WTC11 (cell line): ENCODE results near the gene SPATA2L. TPM values are rescaled to one million over a fixed set of nuclear protein-coding genes. Genes with fewer than 3 reads are reported as not detected.

ENCODE experiments used
- ATAC-seq: fragments of 200-7000 bp; cut with Tn5 transposase; 2 replicates; pipeline ENCODE4 v1.10.0; 2021; ENCODE audit warnings: mild to moderate bottlenecking, moderate library complexity
- CTCF ChIA-PET: fragments of 300-600 bp; sonication (Branson Sonifier 250); formaldehyde crosslinking; loops from one replicate; lab custom pipeline; 2021; ENCODE audit warnings: antibody characterized with exemption; lab: Charles Lee
- POLR2A ChIA-PET: fragments of 350-600 bp; sonication (Branson Sonifier 250); formaldehyde crosslinking; loops from one replicate; lab custom pipeline; 2021; ENCODE audit warnings: antibody characterized with exemption; lab: Charles Lee
- DNase-seq: peaks from one replicate; pipeline ENCODE4 v3.0.0; 2021; ENCODE audit warnings: low spot score
- H3K27ac Mint-ChIP-seq: 2 replicates; pipeline ENCODE4 v1.8.0; 2021; ENCODE audit warnings: mixed read lengths
- H3K27me3 Mint-ChIP-seq: 2 replicates; pipeline ENCODE4 v1.8.0; 2021; ENCODE audit warnings: low read depth, mild to moderate bottlenecking, moderate library complexity, mixed read lengths
- H3K36me3 Mint-ChIP-seq: 2 replicates; pipeline ENCODE4 v1.8.0; 2021; ENCODE audit warnings: mixed read lengths
- H3K4me1 Mint-ChIP-seq: 2 replicates; pipeline ENCODE4 v1.8.0; 2022; ENCODE audit warnings: mixed read lengths
- H3K4me3 Mint-ChIP-seq: 2 replicates; pipeline ENCODE4 v1.8.0; 2021; ENCODE audit warnings: mild to moderate bottlenecking, moderate library complexity, mixed read lengths
- H3K9me3 Mint-ChIP-seq: 2 replicates; pipeline ENCODE4 v1.8.0; 2021; ENCODE audit warnings: mixed read lengths
- CREB1 ChIP-seq: sonication (generic); formaldehyde crosslinking; IDR thresholded peaks from 2 replicates; pipeline ENCODE4 v1.8.0; 2023; ENCODE audit warnings: mild to moderate bottlenecking, missing genetic modification reagents
- CREM ChIP-seq: sonication (generic); formaldehyde crosslinking; IDR thresholded peaks from 2 replicates; pipeline ENCODE4 v1.8.1; 2022; ENCODE audit warnings: mild to moderate bottlenecking, missing genetic modification reagents, moderate library complexity
- EMX1 ChIP-seq: fragments of 250-450 bp; sonication (Bioruptor Pico); IDR thresholded peaks from 2 replicates; pipeline ENCODE4 v1.8.0; 2021; ENCODE audit warnings: mild to moderate bottlenecking
- ETV6 ChIP-seq: sonication (generic); formaldehyde crosslinking; IDR thresholded peaks from 2 replicates; pipeline ENCODE4 v1.8.1; 2022; ENCODE audit warnings: mild to moderate bottlenecking, missing genetic modification reagents
- FOXJ3 ChIP-seq: sonication (generic); formaldehyde crosslinking; IDR thresholded peaks from 2 replicates; pipeline ENCODE4 v1.9.0; 2021; ENCODE audit warnings: missing genetic modification reagents, mild to moderate bottlenecking, borderline replicate concordance
- FOXK1 ChIP-seq: sonication (generic); formaldehyde crosslinking; IDR thresholded peaks from 2 replicates; pipeline ENCODE4 v1.8.0; 2022; ENCODE audit warnings: mild to moderate bottlenecking, moderate library complexity, missing genetic modification reagents
- FOXP1 ChIP-seq: sonication (generic); formaldehyde crosslinking; IDR thresholded peaks from 2 replicates; pipeline ENCODE4 v1.8.0; 2022; ENCODE audit warnings: missing genetic modification reagents, mild to moderate bottlenecking, moderate library complexity, borderline replicate concordance
- GRHL2 ChIP-seq: fragments of 250-450 bp; sonication (Bioruptor Pico); IDR thresholded peaks from 2 replicates; pipeline ENCODE4 v1.8.0; 2022; ENCODE audit warnings: mild to moderate bottlenecking, moderate library complexity; ENCODE audit not compliant: insufficient replicate concordance, severe bottlenecking
- GTF2I ChIP-seq: fragments of 250-450 bp; sonication (Bioruptor Pico); conservative IDR thresholded peaks from 2 replicates; pipeline ENCODE4 v1.4.0; 2021; ENCODE audit warnings: mild to moderate bottlenecking
- HMGA2 ChIP-seq: fragments of 250-450 bp; sonication (Bioruptor Pico); IDR thresholded peaks from 2 replicates; pipeline ENCODE4 v1.4.0; 2021; ENCODE audit warnings: mild to moderate bottlenecking, moderate library complexity
- IRF2 ChIP-seq: sonication (generic); formaldehyde crosslinking; IDR thresholded peaks from 2 replicates; pipeline ENCODE4 v1.8.0; 2022; ENCODE audit warnings: low read depth, missing genetic modification reagents, borderline replicate concordance
- JAZF1 ChIP-seq: fragments of 250-450 bp; sonication (Bioruptor Pico); IDR thresholded peaks from 2 replicates; pipeline ENCODE4 v1.9.0; 2021; ENCODE audit warnings: moderate library complexity, mild to moderate bottlenecking, inconsistent platforms
- NFYB ChIP-seq: sonication (generic); formaldehyde crosslinking; conservative IDR thresholded peaks from 2 replicates; pipeline ENCODE4 v1.8.0; 2022; ENCODE audit warnings: low read depth, missing genetic modification reagents
- RORB ChIP-seq: fragments of 250-450 bp; sonication (Bioruptor Pico); IDR thresholded peaks from 2 replicates; pipeline ENCODE4 v1.9.0; 2021; ENCODE audit warnings: mild to moderate bottlenecking
- SMAD4 ChIP-seq: sonication (generic); formaldehyde crosslinking; IDR thresholded peaks from 2 replicates; pipeline ENCODE4 v1.8.0; 2022; ENCODE audit warnings: mild to moderate bottlenecking, missing genetic modification reagents
- SOX15 ChIP-seq: fragments of 250-450 bp; sonication (Bioruptor Pico); IDR thresholded peaks from 2 replicates; pipeline ENCODE4 v1.9.0; 2021; ENCODE audit warnings: mild to moderate bottlenecking
- SP1 ChIP-seq: sonication (generic); formaldehyde crosslinking; conservative IDR thresholded peaks from 2 replicates; pipeline ENCODE4 v1.8.1; 2022; ENCODE audit warnings: missing genetic modification reagents
- TEAD4 ChIP-seq: sonication (generic); formaldehyde crosslinking; IDR thresholded peaks from 2 replicates; pipeline ENCODE4 v1.8.0; 2022; ENCODE audit warnings: mild to moderate bottlenecking, missing genetic modification reagents
- ZBTB21 ChIP-seq: sonication (generic); formaldehyde crosslinking; IDR thresholded peaks from 2 replicates; pipeline ENCODE4 v1.8.1; 2023; ENCODE audit warnings: mild to moderate bottlenecking, missing genetic modification reagents, borderline replicate concordance
- ZNF232 ChIP-seq: sonication (generic); formaldehyde crosslinking; IDR thresholded peaks from 2 replicates; pipeline ENCODE4 v1.8.0; 2022; ENCODE audit warnings: mild to moderate bottlenecking, missing genetic modification reagents
- ZNF263 ChIP-seq: sonication (generic); formaldehyde crosslinking; IDR thresholded peaks from 2 replicates; pipeline ENCODE4 v1.8.1; 2022; ENCODE audit warnings: low read depth, mild to moderate bottlenecking, moderate library complexity, missing genetic modification reagents
- ZNF396 ChIP-seq: fragments of 250-450 bp; sonication (Bioruptor Pico); IDR thresholded peaks from 2 replicates; pipeline ENCODE4 v1.8.0; 2021; ENCODE audit warnings: mild to moderate bottlenecking, moderate library complexity, borderline replicate concordance
- total RNA-seq: library from RNA; stranded (reverse); gene quantifications from 3 replicates; pipeline ENCODE4 v1.2.3, GENCODE V29; 2021
- TF ChIP-seq, protein P1 (sequence below): sonication (generic); formaldehyde crosslinking; IDR thresholded peaks from 2 replicates; pipeline ENCODE4 v1.8.1; 2023; ENCODE audit warnings: mild to moderate bottlenecking, missing genetic modification reagents, moderate library complexity
- TF ChIP-seq, protein P2 (sequence below): sonication (generic); formaldehyde crosslinking; IDR thresholded peaks from 2 replicates; pipeline ENCODE4 v1.8.0; 2023; ENCODE audit warnings: mild to moderate bottlenecking, missing genetic modification reagents
- TF ChIP-seq, protein P3 (sequence below): sonication (generic); formaldehyde crosslinking; IDR thresholded peaks from 2 replicates; pipeline ENCODE4 v1.8.1; 2023; ENCODE audit warnings: mild to moderate bottlenecking, missing genetic modification reagents
- TF ChIP-seq, protein P4 (sequence below): sonication (generic); formaldehyde crosslinking; IDR thresholded peaks from 2 replicates; pipeline ENCODE4 v1.8.1; 2023; ENCODE audit warnings: mild to moderate bottlenecking, missing genetic modification reagents, borderline replicate concordance
- TF ChIP-seq, protein P5 (sequence below): sonication (generic); formaldehyde crosslinking; IDR thresholded peaks from 2 replicates; pipeline ENCODE4 v1.8.1; 2023; ENCODE audit warnings: mild to moderate bottlenecking, missing genetic modification reagents

The SPATA2L gene
- total RNA-seq, 1 experiment from 2014 or later = 15.7 TPM

DNA sequence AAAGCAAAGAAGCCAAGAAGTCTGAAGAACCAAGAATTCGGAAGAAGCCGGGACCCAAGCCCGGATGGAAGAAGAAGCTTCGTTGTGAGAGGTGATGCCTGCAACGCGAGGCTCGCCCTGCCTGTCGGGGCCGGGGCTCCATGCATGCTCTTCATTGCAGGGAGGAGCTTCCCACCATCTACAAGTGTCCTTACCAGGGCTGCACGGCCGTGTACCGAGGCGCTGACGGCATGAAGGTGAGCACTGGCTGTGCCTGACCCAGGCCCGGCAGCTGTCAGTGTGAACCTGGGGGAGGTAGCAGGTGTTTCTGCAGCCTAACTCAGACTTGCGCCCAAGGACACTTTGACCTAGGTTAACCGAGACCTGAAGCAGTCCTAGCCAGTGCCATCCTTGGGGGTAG is 31.8 kb upstream of the SPATA2L start (continued):
- TF ChIP-seq ZNF232 (CRISPR knock-in tag) (no peak), TEAD4 (CRISPR knock-in tag) (no peak), ETV6 (CRISPR knock-in tag) (no peak), EMX1 (CRISPR knock-in tag) (no peak), FOXJ3 (CRISPR knock-in tag) (no peak), SOX15 (no peak), GTF2I (CRISPR knock-in tag) (no peak), SP1 (CRISPR knock-in tag) (no peak), NFYB (CRISPR knock-in tag) (no peak), CREB1 (CRISPR knock-in tag) (no peak)
- TF ChIP-seq, protein P1, sequence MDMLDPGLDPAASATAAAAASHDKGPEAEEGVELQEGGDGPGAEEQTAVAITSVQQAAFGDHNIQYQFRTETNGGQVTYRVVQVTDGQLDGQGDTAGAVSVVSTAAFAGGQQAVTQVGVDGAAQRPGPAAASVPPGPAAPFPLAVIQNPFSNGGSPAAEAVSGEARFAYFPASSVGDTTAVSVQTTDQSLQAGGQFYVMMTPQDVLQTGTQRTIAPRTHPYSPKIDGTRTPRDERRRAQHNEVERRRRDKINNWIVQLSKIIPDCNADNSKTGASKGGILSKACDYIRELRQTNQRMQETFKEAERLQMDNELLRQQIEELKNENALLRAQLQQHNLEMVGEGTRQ = no peak
- TF ChIP-seq, protein P2, sequence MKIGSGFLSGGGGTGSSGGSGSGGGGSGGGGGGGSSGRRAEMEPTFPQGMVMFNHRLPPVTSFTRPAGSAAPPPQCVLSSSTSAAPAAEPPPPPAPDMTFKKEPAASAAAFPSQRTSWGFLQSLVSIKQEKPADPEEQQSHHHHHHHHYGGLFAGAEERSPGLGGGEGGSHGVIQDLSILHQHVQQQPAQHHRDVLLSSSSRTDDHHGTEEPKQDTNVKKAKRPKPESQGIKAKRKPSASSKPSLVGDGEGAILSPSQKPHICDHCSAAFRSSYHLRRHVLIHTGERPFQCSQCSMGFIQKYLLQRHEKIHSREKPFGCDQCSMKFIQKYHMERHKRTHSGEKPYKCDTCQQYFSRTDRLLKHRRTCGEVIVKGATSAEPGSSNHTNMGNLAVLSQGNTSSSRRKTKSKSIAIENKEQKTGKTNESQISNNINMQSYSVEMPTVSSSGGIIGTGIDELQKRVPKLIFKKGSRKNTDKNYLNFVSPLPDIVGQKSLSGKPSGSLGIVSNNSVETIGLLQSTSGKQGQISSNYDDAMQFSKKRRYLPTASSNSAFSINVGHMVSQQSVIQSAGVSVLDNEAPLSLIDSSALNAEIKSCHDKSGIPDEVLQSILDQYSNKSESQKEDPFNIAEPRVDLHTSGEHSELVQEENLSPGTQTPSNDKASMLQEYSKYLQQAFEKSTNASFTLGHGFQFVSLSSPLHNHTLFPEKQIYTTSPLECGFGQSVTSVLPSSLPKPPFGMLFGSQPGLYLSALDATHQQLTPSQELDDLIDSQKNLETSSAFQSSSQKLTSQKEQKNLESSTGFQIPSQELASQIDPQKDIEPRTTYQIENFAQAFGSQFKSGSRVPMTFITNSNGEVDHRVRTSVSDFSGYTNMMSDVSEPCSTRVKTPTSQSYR (CRISPR knock-in tag) = no peak
- TF ChIP-seq, protein P3, sequence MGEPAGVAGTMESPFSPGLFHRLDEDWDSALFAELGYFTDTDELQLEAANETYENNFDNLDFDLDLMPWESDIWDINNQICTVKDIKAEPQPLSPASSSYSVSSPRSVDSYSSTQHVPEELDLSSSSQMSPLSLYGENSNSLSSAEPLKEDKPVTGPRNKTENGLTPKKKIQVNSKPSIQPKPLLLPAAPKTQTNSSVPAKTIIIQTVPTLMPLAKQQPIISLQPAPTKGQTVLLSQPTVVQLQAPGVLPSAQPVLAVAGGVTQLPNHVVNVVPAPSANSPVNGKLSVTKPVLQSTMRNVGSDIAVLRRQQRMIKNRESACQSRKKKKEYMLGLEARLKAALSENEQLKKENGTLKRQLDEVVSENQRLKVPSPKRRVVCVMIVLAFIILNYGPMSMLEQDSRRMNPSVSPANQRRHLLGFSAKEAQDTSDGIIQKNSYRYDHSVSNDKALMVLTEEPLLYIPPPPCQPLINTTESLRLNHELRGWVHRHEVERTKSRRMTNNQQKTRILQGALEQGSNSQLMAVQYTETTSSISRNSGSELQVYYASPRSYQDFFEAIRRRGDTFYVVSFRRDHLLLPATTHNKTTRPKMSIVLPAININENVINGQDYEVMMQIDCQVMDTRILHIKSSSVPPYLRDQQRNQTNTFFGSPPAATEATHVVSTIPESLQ (CRISPR knock-in tag) = no peak
- TF ChIP-seq, protein P4, sequence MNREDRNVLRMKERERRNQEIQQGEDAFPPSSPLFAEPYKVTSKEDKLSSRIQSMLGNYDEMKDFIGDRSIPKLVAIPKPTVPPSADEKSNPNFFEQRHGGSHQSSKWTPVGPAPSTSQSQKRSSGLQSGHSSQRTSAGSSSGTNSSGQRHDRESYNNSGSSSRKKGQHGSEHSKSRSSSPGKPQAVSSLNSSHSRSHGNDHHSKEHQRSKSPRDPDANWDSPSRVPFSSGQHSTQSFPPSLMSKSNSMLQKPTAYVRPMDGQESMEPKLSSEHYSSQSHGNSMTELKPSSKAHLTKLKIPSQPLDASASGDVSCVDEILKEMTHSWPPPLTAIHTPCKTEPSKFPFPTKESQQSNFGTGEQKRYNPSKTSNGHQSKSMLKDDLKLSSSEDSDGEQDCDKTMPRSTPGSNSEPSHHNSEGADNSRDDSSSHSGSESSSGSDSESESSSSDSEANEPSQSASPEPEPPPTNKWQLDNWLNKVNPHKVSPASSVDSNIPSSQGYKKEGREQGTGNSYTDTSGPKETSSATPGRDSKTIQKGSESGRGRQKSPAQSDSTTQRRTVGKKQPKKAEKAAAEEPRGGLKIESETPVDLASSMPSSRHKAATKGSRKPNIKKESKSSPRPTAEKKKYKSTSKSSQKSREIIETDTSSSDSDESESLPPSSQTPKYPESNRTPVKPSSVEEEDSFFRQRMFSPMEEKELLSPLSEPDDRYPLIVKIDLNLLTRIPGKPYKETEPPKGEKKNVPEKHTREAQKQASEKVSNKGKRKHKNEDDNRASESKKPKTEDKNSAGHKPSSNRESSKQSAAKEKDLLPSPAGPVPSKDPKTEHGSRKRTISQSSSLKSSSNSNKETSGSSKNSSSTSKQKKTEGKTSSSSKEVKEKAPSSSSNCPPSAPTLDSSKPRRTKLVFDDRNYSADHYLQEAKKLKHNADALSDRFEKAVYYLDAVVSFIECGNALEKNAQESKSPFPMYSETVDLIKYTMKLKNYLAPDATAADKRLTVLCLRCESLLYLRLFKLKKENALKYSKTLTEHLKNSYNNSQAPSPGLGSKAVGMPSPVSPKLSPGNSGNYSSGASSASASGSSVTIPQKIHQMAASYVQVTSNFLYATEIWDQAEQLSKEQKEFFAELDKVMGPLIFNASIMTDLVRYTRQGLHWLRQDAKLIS = no peak

DNA sequence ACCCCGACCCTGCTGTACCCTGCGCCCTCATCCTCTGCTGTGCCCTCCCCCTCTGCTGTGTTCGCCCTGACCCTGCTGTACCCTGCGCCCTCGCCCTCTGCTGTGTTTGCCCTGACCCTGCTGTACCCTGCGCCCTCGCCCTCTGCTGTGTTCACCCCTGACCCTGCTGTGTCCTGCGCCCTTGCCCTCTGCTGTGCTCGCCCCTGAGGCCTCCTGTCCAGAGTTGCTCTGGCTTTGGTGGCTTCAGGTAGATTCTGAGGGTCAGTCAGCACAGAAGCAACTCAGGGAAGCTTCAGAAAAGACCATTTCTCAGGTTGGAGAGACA is 31.4 kb upstream of the SPATA2L start:
- ATAC-seq (no peak), DNase-seq (no peak)
- Mint-ChIP-seq H3K4me1 (peaks cover 13% of the 10 kb centered on the region), H3K27ac (peak overlapping the region; percentile 58; the same call in 1 of the 2 replicates), H3K9me3 (peaks cover 5% of the 10 kb centered on the region; the same call in 1 of the 2 replicates), H3K36me3 (peaks cover 51% of the 10 kb centered on the region), H3K27me3 (no peaks in the 10 kb centered on the region; the same call in 1 of the 2 replicates), H3K4me3 (no peak overlapping the region)
- POLR2A ChIA-PET = no interaction called here
- CTCF ChIA-PET = interaction anchor here (1.0 to 1.6 kb wide), 3 partner anchors 22 to 128 kb away, joined by 3 to 4 read pairs (median 4); no protein-coding TSS in a partner anchor
- TF ChIP-seq JAZF1 (CRISPR knock-in tag) = no peak
- no peak for TF ChIP-seq CREM (CRISPR knock-in tag)
- no peak for TF ChIP-seq TEAD4 (CRISPR knock-in tag)
- TF ChIP-seq ZNF396 (CRISPR knock-in tag) = no peak
- no peak for TF ChIP-seq ZNF263 (CRISPR knock-in tag)
- no peak for TF ChIP-seq FOXP1
- TF ChIP-seq GRHL2 (CRISPR knock-in tag) = no peak
- TF ChIP-seq RORB = no peak
- TF ChIP-seq HMGA2 (CRISPR knock-in tag) = no peak
- TF ChIP-seq SP1 (CRISPR knock-in tag) = no peak
- TF ChIP-seq FOXK1 (CRISPR knock-in tag) = no peak
- TF ChIP-seq IRF2 (CRISPR knock-in tag) = no peak
- TF ChIP-seq, protein P5, sequence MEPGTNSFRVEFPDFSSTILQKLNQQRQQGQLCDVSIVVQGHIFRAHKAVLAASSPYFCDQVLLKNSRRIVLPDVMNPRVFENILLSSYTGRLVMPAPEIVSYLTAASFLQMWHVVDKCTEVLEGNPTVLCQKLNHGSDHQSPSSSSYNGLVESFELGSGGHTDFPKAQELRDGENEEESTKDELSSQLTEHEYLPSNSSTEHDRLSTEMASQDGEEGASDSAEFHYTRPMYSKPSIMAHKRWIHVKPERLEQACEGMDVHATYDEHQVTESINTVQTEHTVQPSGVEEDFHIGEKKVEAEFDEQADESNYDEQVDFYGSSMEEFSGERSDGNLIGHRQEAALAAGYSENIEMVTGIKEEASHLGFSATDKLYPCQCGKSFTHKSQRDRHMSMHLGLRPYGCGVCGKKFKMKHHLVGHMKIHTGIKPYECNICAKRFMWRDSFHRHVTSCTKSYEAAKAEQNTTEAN (CRISPR knock-in tag) = no peak
- no peak for TF ChIP-seq ZBTB21 (CRISPR knock-in tag)
- no peak for TF ChIP-seq SMAD4 (CRISPR knock-in tag)
